OCI-LY1 (cell line): ENCODE results near the gene TPM1.

Experiments used
- H2AFZ ChIP-seq: fragments of 200-600 bp; sonication (generic), shearing (Covaris generic); 2 replicates; pipeline ENCODE4 v1.6.0; 2014; ENCODE audit warnings: antibody characterized with exemption, mild to moderate bottlenecking, low read length
- H3F3A ChIP-seq: fragments of 200-600 bp; sonication (generic), shearing (Covaris generic); 2 replicates; pipeline ENCODE4 v1.6.0; 2014; ENCODE audit warnings: mild to moderate bottlenecking, antibody characterized with exemption, low read length, moderate library complexity; ENCODE audit not compliant: insufficient read depth
- H3K27ac ChIP-seq: fragments of 200-600 bp; sonication (generic); 2 replicates; pipeline ENCODE4 v1.5.1; 2014; ENCODE audit warnings: low read length, mixed run types, mild to moderate bottlenecking, low read depth; ENCODE audit not compliant: poor library complexity, severe bottlenecking
- H3K27me3 ChIP-seq: fragments of 200-600 bp; sonication (generic); 2 replicates; pipeline ENCODE4 v1.6.0; 2014; ENCODE audit warnings: antibody characterized with exemption, mild to moderate bottlenecking, low read length, moderate library complexity; ENCODE audit not compliant: insufficient read depth
- H3K36me3 ChIP-seq: fragments of 200-600 bp; sonication (generic); 2 replicates; pipeline ENCODE4 v1.6.1; 2014; ENCODE audit warnings: mild to moderate bottlenecking, antibody characterized with exemption, low read length, moderate library complexity, mixed read lengths; ENCODE audit not compliant: insufficient read depth
- H3K4me1 ChIP-seq: fragments of 200-600 bp; sonication (generic); 2 replicates; pipeline ENCODE4 v1.5.1; 2014; ENCODE audit warnings: mild to moderate bottlenecking, low read length, moderate library complexity; ENCODE audit not compliant: insufficient read depth, severe bottlenecking
- H3K4me2 ChIP-seq: fragments of 200-600 bp; sonication (generic), shearing (Covaris generic); 2 replicates; pipeline ENCODE4 v1.6.1; 2014; ENCODE audit warnings: low read length
- H3K4me3 ChIP-seq: fragments of 200-600 bp; sonication (generic); 2 replicates; pipeline ENCODE4 v1.5.1; 2014; ENCODE audit warnings: low read length, low read depth, mild to moderate bottlenecking, mixed read lengths; ENCODE audit not compliant: poor library complexity, severe bottlenecking
- H3K79me2 ChIP-seq: fragments of 200-600 bp; shearing (Covaris generic); 2 replicates; pipeline ENCODE4 v1.6.1; 2016; ENCODE audit warnings: mixed run types, low read length, mixed read lengths; ENCODE audit not compliant: insufficient read depth
- H3K9ac ChIP-seq: fragments of 200-600 bp; sonication (generic), shearing (Covaris generic); 2 replicates; pipeline ENCODE4 v1.6.1; 2014; ENCODE audit warnings: mild to moderate bottlenecking, low read length, mixed read lengths
- H3K9me2 ChIP-seq: fragments of 200-600 bp; sonication (generic), shearing (Covaris generic); 2 replicates; pipeline ENCODE4 v1.6.1; 2014; ENCODE audit warnings: low read depth, mild to moderate bottlenecking, low read length, mixed read lengths
- H3K9me3 ChIP-seq: fragments of 200-600 bp; shearing (Covaris generic); 2 replicates; pipeline ENCODE4 v1.6.1; 2014; ENCODE audit warnings: low read length, mixed read lengths
- H4K20me1 ChIP-seq: fragments of 200-600 bp; sonication (generic), shearing (Covaris generic); 2 replicates; pipeline ENCODE4 v1.6.0; 2016; ENCODE audit warnings: mild to moderate bottlenecking, low read length; ENCODE audit not compliant: insufficient read depth
- EZH2 ChIP-seq: fragments of 200-600 bp; sonication (generic), shearing (Covaris generic); IDR thresholded peaks from 2 replicates; pipeline ENCODE4 v1.8.0; 2017; ENCODE audit warnings: borderline replicate concordance, mixed run types, mild to moderate bottlenecking, antibody characterized with exemption, low read length, moderate library complexity, mixed read lengths
- TF ChIP-seq, protein P1 (sequence below): fragments of 200-600 bp; sonication (generic), shearing (Covaris generic); IDR thresholded peaks from 2 replicates; pipeline ENCODE4 v1.5.1; 2017; ENCODE audit warnings: mild to moderate bottlenecking, antibody characterized with exemption, low read length, moderate library complexity, mixed read lengths

Gene TPM1

DNA sequence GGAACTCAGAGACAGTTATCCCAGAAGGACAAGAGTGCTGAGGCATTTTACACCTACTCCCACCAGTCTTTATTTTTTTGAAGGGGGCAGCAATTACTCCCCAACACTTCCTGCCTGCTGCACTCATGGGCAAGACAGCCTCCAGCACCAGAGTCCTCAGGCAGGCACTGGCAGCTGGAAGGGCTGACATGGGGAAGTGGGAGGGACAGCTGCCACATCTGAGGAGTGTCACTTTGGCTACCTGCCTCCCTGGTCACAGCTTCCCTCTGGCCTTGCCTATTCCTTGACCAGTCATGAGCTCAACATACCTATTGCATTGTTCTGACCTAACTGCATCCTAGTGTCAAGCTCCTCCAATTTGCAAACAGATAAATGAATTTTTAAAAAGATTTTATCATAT is 68.9 kb downstream of the TPM1 start:
- H4K20me1 ChIP-seq: no peaks in the 10 kb centered on the region
- TF ChIP-seq, protein P1, sequence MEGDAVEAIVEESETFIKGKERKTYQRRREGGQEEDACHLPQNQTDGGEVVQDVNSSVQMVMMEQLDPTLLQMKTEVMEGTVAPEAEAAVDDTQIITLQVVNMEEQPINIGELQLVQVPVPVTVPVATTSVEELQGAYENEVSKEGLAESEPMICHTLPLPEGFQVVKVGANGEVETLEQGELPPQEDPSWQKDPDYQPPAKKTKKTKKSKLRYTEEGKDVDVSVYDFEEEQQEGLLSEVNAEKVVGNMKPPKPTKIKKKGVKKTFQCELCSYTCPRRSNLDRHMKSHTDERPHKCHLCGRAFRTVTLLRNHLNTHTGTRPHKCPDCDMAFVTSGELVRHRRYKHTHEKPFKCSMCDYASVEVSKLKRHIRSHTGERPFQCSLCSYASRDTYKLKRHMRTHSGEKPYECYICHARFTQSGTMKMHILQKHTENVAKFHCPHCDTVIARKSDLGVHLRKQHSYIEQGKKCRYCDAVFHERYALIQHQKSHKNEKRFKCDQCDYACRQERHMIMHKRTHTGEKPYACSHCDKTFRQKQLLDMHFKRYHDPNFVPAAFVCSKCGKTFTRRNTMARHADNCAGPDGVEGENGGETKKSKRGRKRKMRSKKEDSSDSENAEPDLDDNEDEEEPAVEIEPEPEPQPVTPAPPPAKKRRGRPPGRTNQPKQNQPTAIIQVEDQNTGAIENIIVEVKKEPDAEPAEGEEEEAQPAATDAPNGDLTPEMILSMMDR: no peak
- no peak for TF ChIP-seq EZH2
- H3K9me3 ChIP-seq: no peaks in the 10 kb centered on the region
- H3K27me3 ChIP-seq: no peaks in the 10 kb centered on the region
- H3F3A ChIP-seq: no peaks in the 10 kb centered on the region
- no peak overlapping the region for H3K27ac ChIP-seq
- no peak overlapping the region for H3K4me3 ChIP-seq
- H3K79me2 ChIP-seq: no peaks in the 10 kb centered on the region
- no peak overlapping the region for H3K9ac ChIP-seq
- no peaks in the 10 kb centered on the region for H3K9me2 ChIP-seq
- H3K36me3 ChIP-seq: no peaks in the 10 kb centered on the region
- H3K4me1 ChIP-seq: no peaks in the 10 kb centered on the region
- no peak overlapping the region for H3K4me2 ChIP-seq
- no peak overlapping the region for H2AFZ ChIP-seq

DNA sequence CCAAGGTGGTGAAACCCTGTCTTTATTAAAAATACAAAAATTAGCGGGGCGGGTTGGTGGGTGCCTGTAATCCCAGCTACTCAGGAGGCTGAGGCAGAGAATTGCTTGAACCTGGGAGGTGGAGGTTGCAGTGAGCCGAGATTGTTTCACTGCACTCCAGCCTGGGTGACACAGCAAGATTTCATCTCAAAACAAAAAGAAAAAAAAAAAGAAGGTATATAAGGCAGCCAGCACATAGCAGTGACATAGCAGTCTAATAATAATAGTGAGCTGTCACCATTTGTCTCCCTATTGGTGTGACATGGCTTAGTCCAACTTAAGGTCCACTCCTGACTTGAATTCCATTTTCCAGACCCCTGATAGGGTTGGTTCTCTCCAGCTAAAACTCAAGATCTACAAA is 70.3 kb downstream of the TPM1 start:
- TF ChIP-seq, protein P1: no peak
- no peak for TF ChIP-seq EZH2

DNA sequence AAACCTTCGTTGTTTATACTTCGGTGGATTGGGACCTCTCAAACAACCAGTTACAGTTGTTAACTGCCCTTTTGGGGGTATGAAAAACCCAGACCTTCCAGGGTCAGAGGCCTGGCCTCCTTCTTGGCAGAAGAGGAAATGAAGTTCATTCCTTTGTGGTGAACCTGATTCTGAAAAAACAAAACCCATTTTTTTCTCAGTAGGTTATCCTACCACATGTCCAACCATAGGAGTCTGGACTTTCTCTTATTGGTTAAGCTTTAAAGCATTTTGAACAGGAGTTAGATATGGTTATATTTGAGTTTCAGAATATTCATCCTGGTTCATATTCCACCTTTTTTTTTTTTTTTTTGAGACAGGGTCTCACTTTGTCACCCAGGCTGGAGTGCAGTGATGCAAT is 71.9 kb downstream of the TPM1 start:
- no peak overlapping the region for H2AFZ ChIP-seq
- TF ChIP-seq EZH2: no peak
- TF ChIP-seq, protein P1: no peak

More for the DNA sequence above, 70.3 kb downstream of the TPM1 start:
- Histone ChIP-seq H3F3A (no peaks in the 10 kb centered on the region), H3K9me3 (no peaks in the 10 kb centered on the region), H3K9ac (no peak overlapping the region), H3K4me1 (no peaks in the 10 kb centered on the region), H3K4me2 (no peak overlapping the region), H4K20me1 (no peaks in the 10 kb centered on the region), H3K79me2 (no peaks in the 10 kb centered on the region), H3K36me3 (no peaks in the 10 kb centered on the region), H3K27me3 (no peaks in the 10 kb centered on the region), H3K9me2 (no peaks in the 10 kb centered on the region), H3K4me3 (no peak overlapping the region), H2AFZ (no peak overlapping the region), H3K27ac (no peak overlapping the region)

More for the DNA sequence above, 71.9 kb downstream of the TPM1 start:
- Histone ChIP-seq H3F3A (no peaks in the 10 kb centered on the region), H4K20me1 (no peaks in the 10 kb centered on the region), H3K9me2 (no peaks in the 10 kb centered on the region), H3K4me1 (no peaks in the 10 kb centered on the region), H3K79me2 (no peaks in the 10 kb centered on the region), H3K9ac (no peak overlapping the region), H3K36me3 (no peaks in the 10 kb centered on the region), H3K27ac (no peak overlapping the region), H3K9me3 (peaks cover 1% of the 10 kb centered on the region; the same call in 1 of the 2 replicates), H3K27me3 (no peaks in the 10 kb centered on the region), H3K4me3 (no peak overlapping the region), H3K4me2 (no peak overlapping the region)
